GM12878 (cell line): ENCODE results near the gene EOMES. TPM values are rescaled to one million over a fixed set of nuclear protein-coding genes. Genes with fewer than 3 reads are reported as not detected.
A peak's percentile ranks its signal among the peaks of the same experiment; 100 is the strongest.

Experiments used
- ATAC-seq: fragments of 200-7000 bp; cut with Tn5 transposase; 3 replicates; pipeline ENCODE4 v1.9.1; 2020; ENCODE audit warnings: mild to moderate bottlenecking, moderate library complexity
- BruUV-seq: library from RNA; stranded (reverse); fragments of 400-500 nt; replicated peaks from 2 replicates; lab custom pipeline; 2021; lab: Mats Ljungman, UMichigan
- CTCF ChIA-PET: fragments of 300-600 bp; sonication (Branson Sonifier 250); formaldehyde crosslinking; extraction: SDS; loops from one replicate; lab custom pipeline; 2021; ENCODE audit warnings: inconsistent platforms; lab: Yijun Ruan, JAX
- POLR2A ChIA-PET: fragments of 350-600 bp; formaldehyde crosslinking; extraction: SDS; loops from one replicate; lab custom pipeline; 2021; ENCODE audit warnings: inconsistent platforms; lab: Charles Lee
- RAD21 ChIA-PET: fragments of 300-600 bp; sonication (Branson Sonifier 250); formaldehyde crosslinking; loops from one replicate; lab custom pipeline; 2023; ENCODE audit warnings: antibody characterized with exemption; ENCODE audit not compliant: unreplicated experiment; lab: Charles Lee
- SMC1A ChIA-PET: fragments of 300-600 bp; sonication (Branson Sonifier 250); formaldehyde crosslinking; loops from one replicate; lab custom pipeline; 2023; ENCODE audit not compliant: unreplicated experiment, uncharacterized antibody; lab: Charles Lee
- DNase-seq: peaks from one replicate; pipeline ENCODE4 v3.0.0-alpha.2; 2011; ENCODE audit warnings: low read depth, low spot score
- FAIRE-seq: peaks from 3 replicates; lab custom pipeline; 2011; peaks lifted over from hg19 to GRCh38; lab: Jason Lieb, UNC
- H2AFZ ChIP-seq: 2 replicates; pipeline ENCODE4 v1.6.0; 2011; ENCODE audit warnings: low read depth, low read length, control low read depth; ENCODE audit not compliant: control insufficient read depth
- H3K27ac ChIP-seq: 2 replicates; pipeline ENCODE4 v1.5.1; 2011; ENCODE audit warnings: control low read depth; ENCODE audit not compliant: control insufficient read depth, insufficient read depth
- H3K27me3 ChIP-seq, 2 experiments: replicated peaks in 1 of 2; 2 replicates each; pipeline versions ENCODE4 v1.6.0 to v1.6.1; 2011; ENCODE audit warnings: low read length in 1 of 2; ENCODE audit not compliant: control insufficient read depth in 2 of 2, insufficient read depth in 2 of 2
- H3K36me3 ChIP-seq, 2 experiments: 2 replicates each; pipeline ENCODE4 v1.5.1; 2011; ENCODE audit warnings: low read length in 1 of 2; ENCODE audit not compliant: control insufficient read depth in 2 of 2, insufficient read depth in 2 of 2
- H3K4me1 ChIP-seq: 2 replicates; pipeline ENCODE4 v1.6.1; 2011; ENCODE audit warnings: mild to moderate bottlenecking, low read length, moderate library complexity, mixed read lengths; ENCODE audit not compliant: control insufficient read depth, insufficient read depth
- H3K4me2 ChIP-seq: 2 replicates; pipeline ENCODE4 v1.6.0; 2011; ENCODE audit warnings: control low read depth; ENCODE audit not compliant: control insufficient read depth, insufficient read depth
- H3K4me3 ChIP-seq: fragments of 200-600 bp; sonication (generic); 2 replicates; pipeline ENCODE4 v1.5.1; 2016
- H3K79me2 ChIP-seq: 2 replicates; pipeline ENCODE4 v1.6.0; 2011; ENCODE audit warnings: low read length; ENCODE audit not compliant: control insufficient read depth, insufficient read depth
- H3K9ac ChIP-seq: 2 replicates; pipeline ENCODE4 v1.8.0; 2011; ENCODE audit warnings: low read length, control low read depth, mixed read lengths; ENCODE audit not compliant: control insufficient read depth, insufficient read depth
- H3K9me3 ChIP-seq: replicated peaks from 3 replicates; pipeline ENCODE4 v1.5.1; 2011; ENCODE audit warnings: mild to moderate bottlenecking, low read length; ENCODE audit not compliant: control insufficient read depth, insufficient read depth
- H4K20me1 ChIP-seq: 2 replicates; pipeline ENCODE4 v1.6.0; 2011; ENCODE audit not compliant: control insufficient read depth, insufficient read depth
- LARP7 ChIP-seq: fragments of 450-650 bp; IDR thresholded peaks from 2 replicates; pipeline ENCODE4 v1.6.1; 2017; ENCODE audit warnings: mild to moderate bottlenecking
- MLLT1 ChIP-seq: fragments of 450-650 bp; IDR thresholded peaks from 2 replicates; pipeline ENCODE4 v1.6.1; 2016; ENCODE audit warnings: mild to moderate bottlenecking
- RB1 ChIP-seq: fragments of 450-650 bp; formaldehyde crosslinking; IDR thresholded peaks from 2 replicates; pipeline ENCODE4 v1.6.1; 2017; ENCODE audit warnings: mild to moderate bottlenecking, borderline replicate concordance
- ZBTB40 ChIP-seq: fragments of 450-650 bp; IDR thresholded peaks from 2 replicates; pipeline ENCODE4 v1.6.1; 2016; ENCODE audit warnings: mild to moderate bottlenecking, moderate library complexity, borderline replicate concordance
- WGBS: methylation state at CpG from one replicate; pipeline ENCODE4 v1.1.6; 2016; ENCODE audit warnings: low lambda C conversion rate; ENCODE audit not compliant: insufficient replicate concordance, insufficient coverage; ENCODE audit errors: missing lambda C conversion rate; 5-methylcytosine and 5-hydroxymethylcytosine counted together
- in situ Hi-C: fragments of 300-500 bp; cut with MboI; formaldehyde crosslinking; loops from 9 replicates; pipeline ENCODE4 v1.14.3; 2018; ENCODE audit warnings: mixed read lengths
- intact Hi-C: fragments of 100-400 bp; cut with micrococcal nuclease; formaldehyde crosslinking; loops from one replicate; pipeline ENCODE4 v1.14.2; 2022; ENCODE audit not compliant: unreplicated experiment
- polyA plus RNA-seq, 11 experiments: library from polyadenylated mRNA; depleted of rRNA in 4 of 11; unstranded in 6 of 11; stranded (reverse) in 5 of 11; fragments of >200 nt; fragmentation: Nextera tagmentation in 4 of 11; fragmentation: Illumina TruSeq in 1 of 11; extraction: Ambion mirVana in 4 of 11; extraction: Trizol in 1 of 11; gene quantifications; 1 replicate in 1 of 11; 2 replicates in 10 of 11; pipeline versions ENCODE4 v1.2.1 to v1.2.3, GENCODE V29; 2011 to 2016; ENCODE audit warnings: inconsistent platforms in 2 of 11, missing spikeins in 2 of 11, low read depth in 1 of 11
- total RNA-seq, 4 experiments: library from RNA; depleted of rRNA in 3 of 4; stranded (reverse); fragments of >200 nt in 3 of 4; fragmentation: Illumina TruSeq in 1 of 4; extraction: Trizol in 1 of 4; gene quantifications; 2 replicates each; pipeline versions ENCODE4 v1.2.1 to v1.2.3, GENCODE V29; 2013 to 2021

Gene EOMES
- total and polyA plus RNA-seq, 10 of the 15 experiments (the other 5 are each of a cell fraction or from before 2014, with no cell fraction given), result 1.5 to 178 (median 4.5) TPM

GRCh38 chr3:27719314-27720003 is 2.7 kb downstream of the EOMES start:
- Histone ChIP-seq H4K20me1 (no peaks in the 10 kb centered on the region), H3K9me3 (no peaks in the 10 kb centered on the region), H2AFZ (no peak overlapping the region), H3K36me3 (no peaks in the 10 kb centered on the region), H3K4me2 (no peak overlapping the region), H3K4me1 (no peaks in the 10 kb centered on the region), H3K27ac (no peak overlapping the region), H3K9ac (no peak overlapping the region), H3K79me2 (no peaks in the 10 kb centered on the region), H3K27me3 (peaks cover 2 to 23% of the 10 kb centered on the region in 2 experiments), H3K4me3 (no peak overlapping the region)
- FAIRE-seq, result no peak
- ChIA-PET SMC1A (interaction anchor here (0.5 to 11.7 kb wide), 22 partner anchors 9 to 623 kb away, joined by 3 to 139 read pairs (median 4); partner anchors contain the start of gene SLC4A7), POLR2A (interaction anchor here (0.5 to 6.0 kb wide), 13 partner anchors 129 to 609 kb away, joined by 3 to 34 read pairs (median 4); no protein-coding TSS in a partner anchor), RAD21 (interaction anchor here (0.6 to 11.7 kb wide), 17 partner anchors 7 to 630 kb away, joined by 3 to 170 read pairs (median 4); no protein-coding TSS in a partner anchor), CTCF (interaction anchor here (0.7 to 7.1 kb wide), 15 partner anchors 10 to 625 kb away, joined by 3 to 122 read pairs (median 3); no protein-coding TSS in a partner anchor)
- no peak for ATAC-seq
- 49% methylated on average over 6 of the region's 6 CpGs for WGBS
- intact Hi-C loops (loop anchor here (2.0 to 5.0 kb wide), 3 partner anchors 203 to 418 kb away; no protein-coding TSS in a partner anchor), in situ Hi-C loops (loop anchor here (10.0 kb wide), 1 partner anchor 415 kb away; no protein-coding TSS in a partner anchor)
- TF ChIP-seq LARP7 (no peak), MLLT1 (peak; percentile 91), RB1 (no peak), ZBTB40 (peak; percentile 24; the same call in 1 of the 2 replicates)
- DNase-seq, result no peak
- no TSS peak for BruUV-seq
